Measurements from ENCODE around the gene CCDC39. TPM values are rescaled to one million over a fixed set of nuclear protein-coding genes. Genes with fewer than 3 reads are reported as not detected.

CCDC39 gene
- total RNA-seq, 1 experiment from 2014 or later, result not detected

Other genes starting within 250 kb of the CCDC39 start
- gene TTC14, start 77.3 kb downstream of the CCDC39 start, total RNA-seq (2014; rRNA removed), result 16.3 and 16.8 TPM in 2 replicates
- gene FXR1, start 233.2 kb upstream of the CCDC39 start, total RNA-seq (2014; rRNA removed), result 152 and 180 TPM in 2 replicates